Measurements from ENCODE around the gene CD69.
"Not testable (repeated sequence)": the region's sequence is repeated elsewhere in the genome, so short reads cannot be mapped to it uniquely, and the experiment has no call there.

The CD69 gene

DNA sequence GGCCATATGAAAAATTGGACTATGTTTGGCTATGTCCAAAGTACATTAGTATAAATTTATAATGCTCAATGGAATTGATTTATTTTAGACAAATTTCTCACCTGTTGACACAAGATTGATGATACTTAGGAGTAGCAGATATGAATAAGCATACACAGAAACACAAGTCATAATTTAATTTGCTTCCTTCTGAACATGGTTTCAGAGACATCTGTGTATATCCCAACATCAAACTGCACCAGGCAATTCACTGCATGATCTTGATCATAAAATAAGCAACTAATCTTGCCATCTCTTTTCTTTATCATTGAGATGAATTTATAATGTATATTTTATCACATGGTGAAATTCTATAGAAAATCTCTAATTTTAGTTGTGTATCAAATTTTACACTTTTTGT, 31.6 kb downstream of the CD69 start:
- no peak for DNase-seq (ENCODE audit: low read depth)
- H3K4me3 ChIP-seq (ENCODE audit: low read depth, low read length) = no peak overlapping the region

DNA sequence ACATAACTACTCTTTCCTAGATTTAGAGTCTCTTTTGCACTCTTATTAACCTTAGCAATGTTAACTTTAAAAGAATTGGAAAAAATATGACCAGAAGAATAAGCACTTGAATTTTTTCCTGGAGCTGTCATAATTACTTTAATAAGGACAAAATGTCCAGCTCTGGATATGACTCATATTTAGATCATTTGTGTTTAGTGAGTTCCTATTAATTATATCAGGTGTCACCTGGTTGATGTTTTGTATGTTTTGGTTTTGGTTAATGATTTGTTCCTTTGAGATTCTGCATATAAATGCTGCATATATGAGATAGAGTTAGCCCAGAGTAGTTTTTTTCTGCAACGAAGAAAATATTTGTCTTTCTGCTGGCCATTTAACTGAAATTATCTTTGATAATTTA, 32.9 kb downstream of the CD69 start:
- DNase-seq (ENCODE audit: low read depth) = no peak
- H3K4me3 ChIP-seq (ENCODE audit: low read depth, low read length) = no peak overlapping the region

DNA sequence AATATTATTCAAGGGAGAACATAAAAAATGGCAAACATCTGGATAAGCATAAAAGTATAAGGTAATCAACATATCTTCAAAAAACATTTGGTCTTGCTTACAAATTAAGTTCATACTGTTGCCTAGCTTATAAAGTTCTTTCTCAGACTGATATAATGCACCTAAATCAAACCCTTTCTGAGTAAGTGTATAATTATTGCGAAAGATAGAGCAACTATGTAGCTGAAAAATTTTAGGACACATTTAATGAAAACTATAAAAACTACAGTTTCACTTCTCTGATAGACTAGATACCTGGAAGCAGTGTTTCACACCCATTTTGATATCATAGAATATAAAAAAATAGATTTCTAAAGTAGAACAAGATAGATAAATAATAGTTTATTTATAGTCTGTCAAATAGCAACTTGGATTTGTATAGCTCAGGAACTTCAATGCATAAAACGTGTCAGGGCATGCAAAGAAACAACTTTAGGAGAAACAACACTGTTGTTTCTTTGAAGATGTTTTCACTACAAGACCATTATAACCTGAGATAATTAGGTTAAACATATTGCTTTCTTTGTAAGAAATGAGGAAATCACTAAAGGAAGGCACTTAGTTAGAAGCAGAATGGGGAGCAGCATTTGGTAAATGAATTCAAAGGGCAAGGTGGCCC, 35.4 kb downstream of the CD69 start:
- no peak for DNase-seq (ENCODE audit: low read depth)
- no peak overlapping the region for H3K4me3 ChIP-seq (ENCODE audit: low read depth, low read length)

DNA sequence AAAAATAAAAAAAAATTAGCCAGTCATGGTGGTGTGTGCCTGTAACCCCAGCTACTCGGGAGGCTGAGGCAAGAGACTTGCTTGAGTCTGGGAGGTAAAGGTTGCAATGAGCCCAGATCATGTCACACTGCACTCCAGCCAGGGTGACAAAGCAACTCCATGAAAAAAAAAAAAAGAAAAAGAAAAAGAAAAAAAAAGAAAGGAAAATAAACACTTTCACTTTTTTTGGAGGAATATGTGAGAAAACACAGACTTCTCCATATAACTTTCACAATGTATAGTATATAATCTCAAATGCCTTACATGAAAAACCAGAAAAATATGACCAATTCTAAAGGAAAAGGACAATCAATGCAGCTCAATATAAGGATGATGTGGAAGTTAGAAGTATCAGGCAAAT, 36.7 kb downstream of the CD69 start:
- no peak for DNase-seq (ENCODE audit: low read depth)
- H3K4me3 ChIP-seq (ENCODE audit: low read depth, low read length) = no peak overlapping the region

DNA sequence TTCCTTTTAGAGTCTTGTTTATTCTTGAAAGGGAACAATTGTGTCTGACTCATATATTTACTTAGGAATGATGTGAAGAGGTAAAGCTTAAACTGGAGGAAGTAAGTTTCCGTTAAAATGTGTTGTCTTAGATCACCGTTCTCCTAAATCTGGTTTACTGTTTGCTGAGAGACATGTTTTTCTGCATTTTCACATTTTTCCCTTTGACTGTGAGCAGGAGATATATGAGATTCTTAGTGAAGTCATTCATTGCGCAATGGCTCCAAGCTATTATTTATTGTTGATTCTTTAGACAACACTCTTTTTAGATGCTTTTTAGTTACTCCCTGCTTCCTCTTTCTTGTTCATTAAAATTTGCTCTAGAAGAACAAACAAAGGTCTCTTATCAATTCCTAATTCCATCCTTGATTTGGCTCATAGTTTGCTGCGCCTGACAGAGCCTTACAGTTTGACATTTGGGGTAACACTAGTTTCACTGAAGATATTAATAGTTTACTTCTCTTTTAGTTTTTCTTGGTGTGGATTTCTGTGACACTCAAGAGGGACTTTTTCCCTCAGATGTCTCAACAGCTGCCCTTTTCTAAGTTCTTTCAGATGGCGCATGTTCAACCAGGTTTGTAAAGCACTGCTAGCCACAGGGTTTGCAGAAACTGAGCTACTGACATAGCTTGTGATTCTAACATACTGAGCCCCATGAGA, 39.2 kb downstream of the CD69 start:
- no peak overlapping the region for H3K4me3 ChIP-seq (ENCODE audit: low read depth, low read length)
- no peak for DNase-seq (ENCODE audit: low read depth)

DNA sequence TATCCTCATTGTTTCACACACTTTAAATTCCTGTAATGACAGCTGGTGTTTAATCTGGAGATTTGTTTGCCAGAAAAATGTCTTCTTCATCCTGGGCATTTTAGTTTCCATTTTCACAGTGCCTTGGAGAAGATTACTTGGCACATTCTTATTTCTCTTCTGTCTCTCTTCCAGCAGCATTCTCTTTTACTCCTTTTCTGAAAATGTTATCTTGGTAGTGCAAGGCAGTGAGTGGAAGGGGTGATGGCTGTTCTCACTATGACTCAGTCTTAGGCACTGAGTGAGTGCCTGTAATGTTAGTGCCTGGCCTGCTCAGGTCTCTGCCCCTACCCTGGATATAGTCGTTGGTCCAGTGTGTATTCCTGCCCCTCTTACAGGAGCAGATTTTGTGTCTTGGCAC, 40.9 kb downstream of the CD69 start:
- no peak overlapping the region for H3K4me3 ChIP-seq (ENCODE audit: low read depth, low read length)
- DNase-seq (ENCODE audit: low read depth) = no peak

DNA sequence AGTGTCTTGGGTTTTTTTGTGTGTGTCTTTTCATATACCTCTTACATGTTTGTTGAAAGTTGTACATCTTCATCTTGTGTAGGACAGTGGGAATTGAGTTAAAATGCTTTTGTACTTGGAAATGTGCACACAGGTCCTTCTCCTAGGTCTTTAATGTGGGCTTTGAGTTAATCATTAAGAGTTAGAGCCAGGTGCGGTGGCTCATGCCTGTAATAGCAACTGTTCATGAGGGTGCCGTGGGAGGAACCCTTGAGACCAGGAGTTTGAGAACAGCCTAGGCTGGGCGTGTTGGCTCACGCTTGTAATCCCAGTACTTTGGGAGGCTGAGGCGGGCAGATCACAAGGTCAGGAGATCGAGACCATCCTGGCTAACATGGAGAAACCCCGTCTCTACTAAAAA, 41.7 kb downstream of the CD69 start:
- no peak for DNase-seq (ENCODE audit: low read depth)
- H3K4me3 ChIP-seq (ENCODE audit: low read depth, low read length) = no peak overlapping the region

DNA sequence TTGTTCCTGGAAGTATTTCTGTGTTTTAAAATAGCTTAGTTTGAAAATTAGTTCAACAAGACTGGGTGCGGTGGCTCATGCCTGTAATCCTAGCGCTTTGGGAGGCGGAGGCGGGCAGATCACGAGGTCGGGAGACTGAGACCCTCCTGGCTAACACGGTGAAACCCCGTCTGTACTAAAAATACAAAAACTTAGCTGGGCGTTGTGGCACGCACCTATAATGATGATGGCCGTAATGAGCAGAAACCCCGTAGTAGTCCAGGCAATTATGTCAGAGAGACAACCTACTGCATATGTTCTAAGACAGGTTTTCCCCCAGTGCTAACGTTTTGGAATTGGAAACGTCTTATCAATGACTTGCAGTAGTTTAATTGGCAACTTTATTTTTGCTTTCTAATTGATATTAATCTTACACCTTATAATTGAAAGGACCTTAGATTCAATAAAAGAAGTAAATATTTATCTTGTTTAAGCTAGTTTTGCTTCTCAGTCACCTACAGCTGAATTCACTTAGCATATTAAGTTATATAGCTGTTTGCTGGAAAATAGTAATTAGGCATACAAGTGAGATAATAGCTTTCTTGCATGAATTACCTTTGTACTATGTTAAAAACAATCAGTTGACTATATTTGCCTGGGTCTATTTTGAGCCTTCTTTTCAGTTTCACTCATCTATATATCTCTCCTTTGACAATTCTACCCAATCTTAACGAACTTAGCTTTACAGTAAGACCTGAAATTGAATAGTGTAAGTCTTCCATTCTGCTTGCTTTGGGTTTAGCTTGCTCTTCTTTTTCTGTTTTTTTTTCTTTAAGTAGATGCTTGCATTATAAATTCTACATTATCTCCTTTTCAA, 43.4 kb downstream of the CD69 start:
- no peak overlapping the region for H3K4me3 ChIP-seq (ENCODE audit: low read depth, low read length)
- no peak for DNase-seq (ENCODE audit: low read depth)

DNA sequence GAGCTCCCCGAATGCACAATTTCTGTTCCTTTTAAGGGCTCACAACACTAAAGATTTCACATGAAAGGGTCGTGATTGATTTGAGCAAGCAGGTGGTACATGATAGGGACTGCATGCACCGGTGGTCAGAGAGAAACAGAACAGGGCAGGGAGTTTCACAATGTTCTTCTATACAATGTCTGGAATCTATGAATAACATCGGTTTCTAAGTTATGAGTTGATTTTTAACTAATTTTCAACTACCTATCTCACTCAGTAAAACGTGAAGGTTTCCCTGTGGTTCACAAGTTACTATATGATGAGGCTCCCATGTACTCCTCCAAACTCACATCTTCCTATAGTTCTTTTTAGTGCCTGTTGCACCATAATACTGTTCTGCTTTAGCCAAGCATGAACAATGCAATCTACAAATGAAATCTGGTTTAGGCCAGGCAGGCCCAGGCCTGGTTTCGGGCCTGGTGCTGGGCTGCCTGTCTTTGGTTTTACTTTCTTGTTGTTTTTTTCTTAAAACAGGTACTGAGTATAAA, 47.6 kb downstream of the CD69 start:
- H3K4me3 ChIP-seq (ENCODE audit: low read depth, low read length); DNase-seq (ENCODE audit: low read depth): not testable (repeated sequence)

DNA sequence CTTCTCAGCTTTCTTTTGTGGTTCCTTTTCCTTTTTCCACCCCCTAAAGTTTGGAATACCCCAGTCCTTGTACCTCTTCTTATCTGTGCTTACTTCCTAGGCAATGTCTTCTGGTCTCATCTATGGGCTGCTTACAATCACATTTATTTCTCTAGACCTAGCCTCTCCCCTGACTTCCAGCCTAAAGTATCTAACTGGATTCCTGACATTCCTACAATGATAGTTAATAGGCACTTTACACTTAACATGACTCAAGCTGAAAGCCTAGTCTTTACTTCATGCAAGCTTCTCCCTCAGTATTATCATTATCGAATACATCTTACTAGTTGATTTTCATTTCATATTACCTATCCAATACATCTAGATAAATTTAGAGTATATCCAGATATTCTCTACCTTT, 49.0 kb downstream of the CD69 start:
- DNase-seq (ENCODE audit: low read depth) = no peak
- H3K4me3 ChIP-seq (ENCODE audit: low read depth, low read length) = no peak overlapping the region

DNA sequence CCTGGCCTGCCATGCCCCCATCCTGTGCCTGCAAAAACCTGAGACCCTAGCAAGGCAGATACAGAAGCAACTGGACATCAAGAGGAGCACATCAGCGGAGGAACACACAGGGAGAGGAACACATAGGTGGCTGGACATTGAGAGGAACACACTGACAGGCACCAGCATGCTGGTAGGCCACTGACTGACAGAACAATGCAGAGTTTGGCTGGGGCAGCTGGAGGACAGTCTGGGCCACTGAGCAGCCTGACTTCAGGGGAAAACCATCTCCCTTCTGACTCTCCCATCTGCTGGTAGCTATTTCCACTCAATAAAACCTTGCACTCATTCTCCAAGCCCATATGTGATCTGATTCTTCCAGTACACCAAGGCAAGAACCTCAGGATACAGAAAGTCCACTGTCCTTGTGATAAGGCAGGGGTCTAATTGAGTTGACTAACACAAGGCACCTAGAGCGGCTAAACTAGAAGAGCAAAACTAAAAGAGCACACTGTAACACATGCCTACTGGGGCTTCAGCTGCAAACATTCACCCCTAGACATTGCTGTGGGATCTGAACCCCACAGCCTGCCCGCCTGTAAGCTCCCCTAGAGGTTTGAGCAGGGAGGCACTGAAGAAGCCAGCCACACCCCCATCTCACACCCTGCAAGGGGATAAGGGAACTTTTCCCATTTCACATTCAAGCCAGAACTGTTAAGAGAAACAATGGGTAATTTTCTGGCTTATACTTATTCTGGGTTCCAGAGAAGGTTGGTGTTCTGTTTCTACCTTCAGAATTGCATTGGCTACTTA, 49.9 kb downstream of the CD69 start:
- DNase-seq (ENCODE audit: low read depth) = no peak
- no peak overlapping the region for H3K4me3 ChIP-seq (ENCODE audit: low read depth, low read length)

DNA sequence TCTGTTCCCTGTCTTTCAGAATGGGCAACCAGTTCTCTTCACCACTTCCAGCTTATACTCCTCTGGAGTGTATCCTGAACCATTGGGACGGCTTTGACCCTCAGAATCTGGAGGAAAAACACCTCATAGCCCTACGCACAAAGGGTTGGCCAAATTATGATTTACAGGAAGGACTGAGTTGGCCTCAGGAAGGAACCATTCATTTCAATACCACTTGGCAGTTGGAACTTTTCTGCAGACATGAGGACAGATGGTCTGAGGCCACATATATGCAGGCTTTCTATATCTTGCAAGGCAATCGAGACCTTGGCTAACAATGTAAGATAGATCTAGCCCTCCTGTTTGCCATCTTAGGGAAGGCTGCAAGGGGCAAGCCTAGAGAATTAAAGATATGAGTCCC, 51.8 kb downstream of the CD69 start:
- no peak for DNase-seq (ENCODE audit: low read depth)
- H3K4me3 ChIP-seq (ENCODE audit: low read depth, low read length) = no peak overlapping the region

DNA sequence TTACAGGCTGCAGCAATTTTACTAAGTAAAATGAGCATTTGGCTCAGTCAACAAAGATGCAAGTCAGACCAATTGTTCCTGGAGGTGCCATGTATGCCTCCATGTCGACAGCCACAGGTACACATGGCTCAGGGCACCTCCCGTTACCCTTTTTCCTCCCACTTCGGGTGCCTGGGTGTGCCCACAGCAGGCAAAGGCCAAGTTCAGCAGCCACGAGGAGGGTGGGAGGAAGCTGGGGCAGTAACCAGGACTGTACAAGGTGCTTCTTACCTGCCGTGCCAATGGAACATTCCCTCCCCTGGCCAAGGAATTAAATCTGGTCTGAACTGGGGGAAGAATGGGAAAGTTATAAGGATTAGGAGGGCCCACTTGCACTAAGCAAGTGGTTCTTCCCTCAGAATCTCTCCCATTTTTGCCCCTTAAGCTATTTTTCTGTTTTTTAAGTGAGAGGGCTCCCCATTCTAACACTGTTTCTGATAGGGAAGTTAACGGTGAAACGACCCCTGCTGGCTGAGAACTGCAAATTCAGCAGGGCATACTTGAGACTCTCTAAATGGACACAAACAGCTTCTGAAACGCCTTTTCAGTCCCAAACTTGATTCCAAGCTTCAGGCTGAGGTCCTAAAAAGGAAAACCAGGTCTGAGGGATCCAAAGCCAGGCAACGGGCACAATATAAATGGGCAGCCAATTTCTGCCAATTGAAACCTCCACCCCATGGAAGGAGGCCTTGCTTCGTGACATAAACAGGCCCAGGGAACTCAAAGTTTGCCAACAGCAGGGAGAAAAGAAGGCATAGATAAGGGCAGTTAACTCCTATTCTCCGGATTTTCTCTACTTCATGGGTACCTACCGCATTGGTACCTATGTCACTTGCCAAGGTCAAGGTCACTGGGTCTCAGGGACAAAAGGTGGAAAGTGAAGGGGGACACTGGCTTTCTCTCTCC, 52.6 kb downstream of the CD69 start:
- no peak overlapping the region for H3K4me3 ChIP-seq (ENCODE audit: low read depth, low read length)
- DNase-seq (ENCODE audit: low read depth) = no peak

DNA sequence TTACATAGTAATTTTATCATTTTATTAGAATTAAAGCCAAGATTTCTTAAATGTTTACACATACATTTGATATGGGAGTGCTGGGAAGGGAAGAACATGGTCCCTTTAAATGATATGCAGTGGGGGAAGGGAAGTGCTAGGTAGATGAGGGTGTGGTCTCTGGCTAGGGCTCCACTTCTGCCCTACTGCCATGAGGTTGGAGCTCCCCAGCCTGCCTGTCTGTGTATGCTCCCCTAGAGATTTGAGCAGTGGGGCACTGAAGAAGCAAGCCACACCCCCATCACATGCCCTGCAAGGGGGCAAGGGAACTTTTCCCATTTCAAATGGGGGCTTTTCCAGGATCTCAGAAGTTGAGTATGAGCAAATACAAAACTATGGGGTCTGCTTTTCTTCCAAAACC, 53.3 kb downstream of the CD69 start:
- DNase-seq (ENCODE audit: low read depth) = no peak
- H3K4me3 ChIP-seq (ENCODE audit: low read depth, low read length) = no peak overlapping the region

DNA sequence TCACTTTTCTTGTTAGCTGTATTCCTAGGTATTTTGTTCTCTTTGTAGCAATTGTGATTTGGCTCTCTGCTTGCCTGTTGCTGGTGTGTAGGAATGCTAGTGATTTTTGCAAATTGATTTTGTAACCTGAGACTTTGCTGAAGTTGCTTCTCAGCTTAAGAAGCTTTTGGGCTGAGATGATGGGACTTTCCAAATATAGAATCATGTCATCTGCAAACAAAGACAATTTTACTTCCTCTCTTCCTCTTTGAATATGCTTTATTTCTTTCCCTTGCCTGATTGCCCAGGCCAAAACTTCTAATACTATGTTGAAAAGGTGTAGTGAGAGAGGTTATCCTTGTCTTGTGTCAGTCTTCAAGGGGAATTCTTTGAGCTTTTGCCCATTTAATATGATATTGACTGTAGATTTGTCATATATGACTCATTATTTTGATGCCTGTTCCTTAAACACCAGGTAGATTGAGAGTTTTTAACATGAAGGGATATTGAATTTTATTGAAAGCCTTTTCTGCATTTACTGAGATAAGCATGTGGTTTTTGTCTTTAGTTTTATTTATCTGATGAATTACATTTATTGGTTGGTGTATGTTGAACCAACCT, 54.5 kb downstream of the CD69 start:
- DNase-seq (ENCODE audit: low read depth) = no peak
- H3K4me3 ChIP-seq (ENCODE audit: low read depth, low read length) = no peak overlapping the region

DNA sequence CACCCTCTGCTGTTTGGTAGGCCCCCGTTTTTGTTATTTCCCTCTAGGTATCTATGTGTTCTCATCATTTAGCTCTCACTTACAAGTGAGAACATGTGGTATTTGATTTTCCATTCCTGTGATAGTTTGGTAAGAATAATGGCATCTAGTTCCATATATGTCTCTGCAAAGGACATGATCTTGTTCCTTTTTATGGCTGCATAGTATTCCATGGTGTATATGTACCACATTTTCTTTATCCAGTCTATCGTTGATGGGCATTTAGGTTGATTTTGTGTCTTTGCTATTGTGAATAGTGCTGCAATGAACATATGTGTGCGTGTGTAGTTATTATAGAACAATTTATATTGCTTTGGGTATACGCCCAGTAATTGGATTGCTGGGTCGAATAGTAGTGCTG, 56.1 kb downstream of the CD69 start:
- not testable (repeated sequence) for DNase-seq (ENCODE audit: low read depth)

More for the DNA sequence above, 56.1 kb downstream of the CD69 start:
- H3K4me3 ChIP-seq (ENCODE audit: low read depth, low read length) = not testable (repeated sequence)
